ENCODE data around the gene SEMA6A.

Gene SEMA6A

DNA sequence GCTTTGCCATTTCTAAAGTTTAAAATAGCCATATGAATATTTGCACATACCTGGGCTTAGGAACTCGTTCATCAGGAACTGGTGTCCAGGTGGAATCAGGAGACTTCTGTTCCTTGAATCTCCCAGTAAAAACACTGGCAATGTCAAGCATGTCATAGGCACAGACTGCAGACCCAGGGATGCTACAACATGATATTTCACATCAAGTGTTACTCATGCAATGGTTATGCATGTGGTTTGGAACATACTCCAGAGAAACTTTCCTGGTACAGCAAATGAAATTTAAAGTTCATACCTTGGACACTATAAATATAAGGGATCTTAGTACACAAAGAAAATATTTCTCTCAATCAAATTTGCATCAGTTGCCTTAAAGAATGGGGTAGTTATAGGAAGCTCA is 92.2 kb downstream of the SEMA6A start:
- no peaks in the 10 kb centered on the region for H3K4me1 ChIP-seq (ENCODE audit: control insufficient read depth, insufficient read depth, low read length)
- no peaks in the 10 kb centered on the region for H3K27me3 ChIP-seq (ENCODE audit: control insufficient read depth, insufficient read depth, low read length, poor library complexity, severe bottlenecking)
- H3K9me3 ChIP-seq (ENCODE audit: control insufficient read depth, low read length): no peaks in the 10 kb centered on the region
- no peak overlapping the region for H3K27ac ChIP-seq (ENCODE audit: insufficient read depth, low read depth, low read length, poor library complexity, severe bottlenecking)
- no peak overlapping the region for H3K4me3 ChIP-seq (ENCODE audit: insufficient read depth, low read depth, low read length)
- peaks cover 43% of the 10 kb centered on the region for H3K36me3 ChIP-seq (ENCODE audit: control insufficient read depth, insufficient read depth, low read length)
- WGBS, 2 experiments: 92 to 96% methylated on average over 1 of the region's 1 CpG

DNA sequence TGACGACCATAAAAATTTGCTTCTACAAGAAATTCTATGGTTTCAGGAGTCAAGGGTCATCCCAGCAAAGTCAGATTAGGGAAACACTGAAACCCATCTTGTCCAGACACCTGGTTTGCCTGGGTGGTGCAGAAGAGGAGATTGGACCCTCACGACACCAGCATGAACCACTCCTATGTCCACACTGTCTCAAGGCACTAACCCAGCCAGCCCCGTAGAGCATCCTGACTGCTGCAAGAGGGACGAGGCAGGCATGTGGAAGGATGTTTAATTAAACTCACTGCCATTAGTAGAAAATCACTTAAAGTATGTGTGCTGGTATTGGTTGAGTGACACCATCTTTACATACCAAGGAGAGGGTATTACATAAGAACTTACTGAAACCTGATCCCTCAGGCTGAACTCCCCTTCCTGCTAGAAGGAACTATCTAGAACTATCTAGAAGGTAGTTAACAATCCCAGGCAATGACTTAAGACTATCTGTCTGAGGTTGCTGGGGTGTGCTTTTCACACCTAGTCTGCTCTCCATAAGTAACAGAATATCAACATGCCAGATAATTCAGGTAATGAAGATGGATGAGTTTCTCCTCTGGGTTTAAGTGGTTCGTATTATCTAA is 93.6 kb downstream of the SEMA6A start:
- Histone ChIP-seq H3K27ac (ENCODE audit: insufficient read depth, low read depth, low read length, poor library complexity, severe bottlenecking) (no peak overlapping the region), H3K4me3 (ENCODE audit: insufficient read depth, low read depth, low read length) (no peak overlapping the region), H3K9me3 (ENCODE audit: control insufficient read depth, low read length) (no peaks in the 10 kb centered on the region), H3K4me1 (ENCODE audit: control insufficient read depth, insufficient read depth, low read length) (no peaks in the 10 kb centered on the region), H3K27me3 (ENCODE audit: control insufficient read depth, insufficient read depth, low read length, poor library complexity, severe bottlenecking) (no peaks in the 10 kb centered on the region), H3K36me3 (ENCODE audit: control insufficient read depth, insufficient read depth, low read length) (peaks cover 46% of the 10 kb centered on the region)
- WGBS, 2 experiments: 93 to 96% methylated on average over 5 of the region's 5 CpGs

DNA sequence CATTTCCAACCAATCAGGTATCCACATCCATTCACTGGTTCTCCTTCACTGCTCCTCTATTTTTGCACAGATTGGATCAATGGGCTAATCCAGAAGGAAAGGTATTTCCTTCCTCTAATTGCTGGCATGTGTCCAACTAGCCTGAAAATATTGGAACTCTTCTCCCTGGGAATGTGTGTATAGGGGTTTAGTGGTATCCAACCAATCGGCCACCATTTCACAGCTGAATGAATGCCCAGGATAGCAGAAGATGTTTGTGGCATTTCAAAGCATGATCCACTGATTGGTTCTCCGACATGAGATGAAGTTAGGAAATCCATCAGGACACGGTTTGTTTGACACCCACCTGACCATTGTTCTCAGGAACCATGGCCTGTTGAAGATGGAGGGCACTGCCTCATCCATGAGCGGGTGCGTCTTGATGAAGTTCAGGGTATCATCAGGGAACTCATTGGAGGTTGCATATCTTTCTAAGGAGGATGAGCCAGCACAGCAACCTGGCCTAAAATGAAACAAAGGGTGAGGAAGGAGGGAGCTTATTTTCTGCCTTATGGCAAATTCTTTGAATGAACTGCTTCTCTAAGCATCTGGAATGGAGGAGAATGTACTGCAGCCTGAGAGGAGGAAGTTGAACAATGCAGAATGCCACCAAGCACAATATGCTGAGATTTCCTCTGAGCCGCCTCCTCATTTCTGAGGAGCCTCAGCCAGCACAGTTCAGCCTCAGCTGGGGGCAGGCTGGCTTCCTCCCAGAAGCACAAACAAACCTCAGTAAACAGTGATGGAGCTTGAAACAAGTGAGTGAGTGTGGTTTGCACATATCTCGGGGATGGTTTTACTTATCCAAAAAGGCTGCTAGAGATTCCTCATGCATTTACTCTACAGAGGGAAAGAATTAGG is 94.6 kb downstream of the SEMA6A start:
- WGBS, 2 experiments: 95 to 96% methylated on average over 7 of the region's 7 CpGs
- no peaks in the 10 kb centered on the region for H3K9me3 ChIP-seq (ENCODE audit: control insufficient read depth, low read length)
- peaks cover 43% of the 10 kb centered on the region for H3K36me3 ChIP-seq (ENCODE audit: control insufficient read depth, insufficient read depth, low read length)
- H3K27me3 ChIP-seq (ENCODE audit: control insufficient read depth, insufficient read depth, low read length, poor library complexity, severe bottlenecking): no peaks in the 10 kb centered on the region
- H3K4me1 ChIP-seq (ENCODE audit: control insufficient read depth, insufficient read depth, low read length): no peaks in the 10 kb centered on the region
- no peak overlapping the region for H3K27ac ChIP-seq (ENCODE audit: insufficient read depth, low read depth, low read length, poor library complexity, severe bottlenecking)
- no peak overlapping the region for H3K4me3 ChIP-seq (ENCODE audit: insufficient read depth, low read depth, low read length)

DNA sequence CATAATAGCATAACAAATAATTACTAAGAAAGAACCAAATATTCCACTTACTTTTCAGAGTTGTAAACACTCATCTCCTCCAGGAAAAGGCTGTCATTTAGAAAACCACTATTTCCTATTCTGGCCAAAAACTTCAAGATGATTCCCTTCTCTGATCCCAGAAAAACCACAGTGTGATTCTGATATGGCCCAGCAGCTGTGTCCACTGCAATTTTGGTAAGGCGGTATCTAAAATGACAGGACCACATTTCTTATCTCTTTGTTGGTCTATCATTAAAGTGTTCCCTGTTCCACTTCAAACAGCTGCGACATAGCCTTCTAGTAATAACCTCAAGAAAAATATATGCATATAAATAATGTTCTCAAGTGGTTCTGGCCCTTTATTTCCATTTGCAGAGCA is 96.1 kb downstream of the SEMA6A start:
- Histone ChIP-seq H3K27me3 (ENCODE audit: control insufficient read depth, insufficient read depth, low read length, poor library complexity, severe bottlenecking) (no peaks in the 10 kb centered on the region), H3K4me1 (ENCODE audit: control insufficient read depth, insufficient read depth, low read length) (no peaks in the 10 kb centered on the region), H3K9me3 (ENCODE audit: control insufficient read depth, low read length) (no peaks in the 10 kb centered on the region), H3K4me3 (ENCODE audit: insufficient read depth, low read depth, low read length) (no peak overlapping the region), H3K27ac (ENCODE audit: insufficient read depth, low read depth, low read length, poor library complexity, severe bottlenecking) (no peak overlapping the region), H3K36me3 (ENCODE audit: control insufficient read depth, insufficient read depth, low read length) (peaks cover 40% of the 10 kb centered on the region)
- 90 to 100% methylated on average over 1 to 2 of the region's 2 CpGs for WGBS, 2 experiments

DNA sequence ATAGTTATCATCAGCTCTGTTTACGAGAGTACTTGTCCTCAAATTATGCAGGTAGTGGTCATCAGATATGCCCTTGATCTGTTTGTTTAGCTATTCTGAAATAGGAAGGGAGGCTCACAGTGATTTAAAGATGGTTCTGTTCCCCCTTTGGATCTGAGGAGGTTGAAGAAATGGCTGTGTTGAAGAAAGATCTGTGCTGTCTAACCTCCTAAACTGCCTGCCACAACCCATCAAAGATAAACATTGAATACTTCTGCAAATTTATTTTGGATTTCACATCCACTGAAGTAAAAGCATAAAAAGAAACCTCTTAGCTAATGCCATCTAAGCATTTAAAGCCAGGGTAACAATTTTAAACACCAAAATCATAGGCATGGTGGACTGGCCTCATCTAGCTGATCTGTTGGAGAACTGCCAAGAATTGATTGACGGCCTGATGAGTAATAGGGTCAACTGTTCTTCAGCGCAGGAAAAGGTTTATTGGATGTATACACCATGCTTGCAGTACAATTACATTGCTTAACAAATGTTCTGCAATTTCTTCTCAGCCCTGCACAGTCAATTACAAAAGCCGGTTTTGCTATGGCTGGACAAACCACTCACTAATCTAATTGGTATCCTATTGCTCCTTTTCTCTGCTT is 97.6 kb downstream of the SEMA6A start:
- 96% methylated on average over 4 of the region's 4 CpGs for WGBS, 2 experiments
- Histone ChIP-seq H3K4me3 (ENCODE audit: insufficient read depth, low read depth, low read length) (no peak overlapping the region), H3K27me3 (ENCODE audit: control insufficient read depth, insufficient read depth, low read length, poor library complexity, severe bottlenecking) (no peaks in the 10 kb centered on the region), H3K9me3 (ENCODE audit: control insufficient read depth, low read length) (no peaks in the 10 kb centered on the region), H3K36me3 (ENCODE audit: control insufficient read depth, insufficient read depth, low read length) (peaks cover 44% of the 10 kb centered on the region), H3K27ac (ENCODE audit: insufficient read depth, low read depth, low read length, poor library complexity, severe bottlenecking) (no peak overlapping the region), H3K4me1 (ENCODE audit: control insufficient read depth, insufficient read depth, low read length) (no peaks in the 10 kb centered on the region)

DNA sequence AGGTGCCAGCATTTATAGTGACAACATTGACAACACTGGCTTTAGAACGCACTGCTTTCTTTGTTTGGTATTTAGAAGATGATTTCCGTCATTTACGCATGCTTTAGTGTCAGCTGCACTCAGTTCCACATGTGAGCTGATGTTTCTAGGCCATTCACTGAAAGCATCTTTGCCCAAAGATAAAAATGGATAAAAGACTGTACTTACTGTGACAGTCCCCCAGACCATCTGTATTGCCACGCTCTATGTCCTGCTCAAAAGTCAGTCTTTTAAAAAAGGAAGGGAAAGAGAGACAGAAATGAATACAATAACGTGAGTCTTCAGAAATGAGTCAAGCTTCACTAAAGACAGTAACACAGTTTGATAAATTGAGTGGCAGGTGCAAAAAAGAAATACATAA is 99.3 kb downstream of the SEMA6A start:
- Histone ChIP-seq H3K4me3 (ENCODE audit: insufficient read depth, low read depth, low read length) (no peak overlapping the region), H3K27ac (ENCODE audit: insufficient read depth, low read depth, low read length, poor library complexity, severe bottlenecking) (no peak overlapping the region), H3K27me3 (ENCODE audit: control insufficient read depth, insufficient read depth, low read length, poor library complexity, severe bottlenecking) (no peaks in the 10 kb centered on the region), H3K4me1 (ENCODE audit: control insufficient read depth, insufficient read depth, low read length) (no peaks in the 10 kb centered on the region), H3K36me3 (ENCODE audit: control insufficient read depth, insufficient read depth, low read length) (peaks cover 32% of the 10 kb centered on the region), H3K9me3 (ENCODE audit: control insufficient read depth, low read length) (no peaks in the 10 kb centered on the region)
- WGBS, 2 experiments: 97 to 98% methylated on average over 5 of the region's 5 CpGs

DNA sequence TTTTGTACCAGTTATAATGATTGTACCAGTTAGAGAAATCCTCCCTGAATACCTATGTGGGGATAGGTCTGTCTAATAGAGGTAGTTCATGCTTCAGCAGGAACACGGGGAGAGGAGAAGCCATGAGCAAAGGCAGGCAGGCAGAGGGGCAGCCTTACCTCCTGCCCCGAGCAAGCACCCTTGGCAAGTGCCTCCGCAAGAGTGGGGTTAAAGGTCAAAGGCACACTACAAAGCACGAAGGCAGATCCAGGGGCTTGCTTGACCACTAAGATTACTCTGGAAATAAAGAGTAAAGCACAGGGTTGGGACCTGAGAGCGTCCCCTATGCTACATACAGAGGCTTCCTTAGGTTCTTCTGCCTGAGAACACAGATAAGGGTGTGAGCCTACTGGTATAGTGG is 100.9 kb downstream of the SEMA6A start:
- Histone ChIP-seq H3K27me3 (ENCODE audit: control insufficient read depth, insufficient read depth, low read length, poor library complexity, severe bottlenecking) (no peaks in the 10 kb centered on the region), H3K4me1 (ENCODE audit: control insufficient read depth, insufficient read depth, low read length) (no peaks in the 10 kb centered on the region), H3K9me3 (ENCODE audit: control insufficient read depth, low read length) (no peaks in the 10 kb centered on the region), H3K4me3 (ENCODE audit: insufficient read depth, low read depth, low read length) (no peak overlapping the region), H3K36me3 (ENCODE audit: control insufficient read depth, insufficient read depth, low read length) (peaks cover 26% of the 10 kb centered on the region), H3K27ac (ENCODE audit: insufficient read depth, low read depth, low read length, poor library complexity, severe bottlenecking) (no peak overlapping the region)
- 92% methylated on average over 5 of the region's 5 CpGs for WGBS, 2 experiments

DNA sequence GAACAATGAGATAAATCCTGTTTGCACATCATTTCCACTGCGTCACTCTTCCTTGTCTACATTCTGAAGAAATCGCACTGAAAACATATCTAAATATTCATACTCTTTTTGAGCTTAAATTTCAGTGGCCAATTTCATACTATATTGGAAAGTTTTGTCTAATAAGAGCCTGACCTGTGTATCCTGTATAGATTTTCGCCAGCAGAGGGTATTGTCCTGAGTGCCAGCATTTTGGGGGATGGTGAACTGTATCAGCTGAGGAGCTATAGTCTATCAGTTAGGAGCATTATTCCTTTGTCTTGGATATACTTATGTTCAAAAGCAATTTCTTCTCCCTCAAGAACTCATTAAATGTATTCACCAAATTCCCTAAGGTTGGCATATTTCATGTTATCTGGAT is 102.3 kb downstream of the SEMA6A start:
- 91 to 94% methylated on average over 3 of the region's 3 CpGs for WGBS, 2 experiments
- H3K36me3 ChIP-seq (ENCODE audit: control insufficient read depth, insufficient read depth, low read length): peaks cover 27% of the 10 kb centered on the region

DNA sequence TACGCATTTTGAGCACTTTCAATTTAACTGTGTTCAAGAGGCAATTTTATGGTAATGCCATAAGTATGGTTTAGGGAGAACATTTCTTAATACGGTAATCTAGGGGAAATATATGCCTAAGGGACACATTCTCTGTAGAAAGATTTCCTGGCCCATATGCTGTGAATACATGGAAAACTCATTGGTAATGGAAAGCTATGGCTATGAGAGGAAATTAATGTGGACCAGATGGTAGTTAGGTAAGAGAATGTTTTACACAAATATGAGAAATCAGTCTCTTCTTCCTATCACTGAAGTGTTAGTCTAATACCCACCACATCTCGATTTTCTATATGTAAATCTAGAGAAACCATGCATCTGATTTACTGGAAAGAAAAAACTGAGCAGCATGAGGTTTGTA is 105.0 kb downstream of the SEMA6A start:
- H3K36me3 ChIP-seq (ENCODE audit: control insufficient read depth, insufficient read depth, low read length): peaks cover 17% of the 10 kb centered on the region
- no peak overlapping the region for H3K27ac ChIP-seq (ENCODE audit: insufficient read depth, low read depth, low read length, poor library complexity, severe bottlenecking)
- no peaks in the 10 kb centered on the region for H3K4me1 ChIP-seq (ENCODE audit: control insufficient read depth, insufficient read depth, low read length)
- no peaks in the 10 kb centered on the region for H3K27me3 ChIP-seq (ENCODE audit: control insufficient read depth, insufficient read depth, low read length, poor library complexity, severe bottlenecking)
- H3K4me3 ChIP-seq (ENCODE audit: insufficient read depth, low read depth, low read length): no peak overlapping the region
- WGBS, 2 experiments: 48 to 58% methylated on average over 2 to 3 of the region's 3 CpGs
- no peaks in the 10 kb centered on the region for H3K9me3 ChIP-seq (ENCODE audit: control insufficient read depth, low read length)

More for the DNA sequence above, 102.3 kb downstream of the SEMA6A start:
- Histone ChIP-seq H3K4me3 (ENCODE audit: insufficient read depth, low read depth, low read length) (no peak overlapping the region), H3K9me3 (ENCODE audit: control insufficient read depth, low read length) (no peaks in the 10 kb centered on the region), H3K27ac (ENCODE audit: insufficient read depth, low read depth, low read length, poor library complexity, severe bottlenecking) (no peak overlapping the region), H3K27me3 (ENCODE audit: control insufficient read depth, insufficient read depth, low read length, poor library complexity, severe bottlenecking) (no peaks in the 10 kb centered on the region), H3K4me1 (ENCODE audit: control insufficient read depth, insufficient read depth, low read length) (no peaks in the 10 kb centered on the region)

DNA sequence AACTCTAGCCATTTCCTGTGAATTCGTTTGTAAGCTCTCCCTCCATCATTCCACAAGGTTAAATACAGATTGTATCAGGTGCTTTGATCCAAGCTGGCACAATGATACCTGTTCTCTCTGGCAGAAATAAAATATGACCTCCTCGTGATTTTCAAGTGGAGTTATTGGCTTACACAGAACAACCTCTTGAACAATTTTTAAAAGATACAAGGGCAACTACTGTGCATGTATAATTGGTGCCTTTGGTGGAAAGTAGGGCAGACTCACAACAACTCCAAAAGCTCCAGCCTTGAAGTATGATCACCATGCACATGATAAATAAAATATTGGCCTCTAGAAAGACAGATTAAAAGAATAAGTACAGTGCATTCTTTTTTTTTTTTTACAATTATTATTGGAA is 106.0 kb downstream of the SEMA6A start:
- 93 to 100% methylated on average over 2 of the region's 2 CpGs for WGBS, 2 experiments
- no peak overlapping the region for H3K4me3 ChIP-seq (ENCODE audit: insufficient read depth, low read depth, low read length)
- H3K27me3 ChIP-seq (ENCODE audit: control insufficient read depth, insufficient read depth, low read length, poor library complexity, severe bottlenecking): no peaks in the 10 kb centered on the region
- peaks cover 17% of the 10 kb centered on the region for H3K36me3 ChIP-seq (ENCODE audit: control insufficient read depth, insufficient read depth, low read length)
- H3K9me3 ChIP-seq (ENCODE audit: control insufficient read depth, low read length): no peaks in the 10 kb centered on the region
- no peaks in the 10 kb centered on the region for H3K4me1 ChIP-seq (ENCODE audit: control insufficient read depth, insufficient read depth, low read length)
- no peak overlapping the region for H3K27ac ChIP-seq (ENCODE audit: insufficient read depth, low read depth, low read length, poor library complexity, severe bottlenecking)
